ENCODE measurements around the gene SAPCD2.

SAPCD2 gene

GRCh38 chr9:137042751-137043727 lies 27.3 kb downstream of the SAPCD2 start:
- Histone ChIP-seq H3K9me3 (ENCODE audit: control insufficient read depth, low read length) (no peaks in the 10 kb centered on the region), H3K4me1 (ENCODE audit: control insufficient read depth, insufficient read depth, low read length, poor library complexity, severe bottlenecking) (no peaks in the 10 kb centered on the region), H3K27ac (ENCODE audit: low read depth, low read length, severe bottlenecking) (no peak overlapping the region), H3K36me3 (ENCODE audit: control insufficient read depth, insufficient read depth, low read length) (peaks cover 14% of the 10 kb centered on the region), H3K4me3 (ENCODE audit: extremely low read depth, insufficient read depth, low read length, poor library complexity, severe bottlenecking) (no peak overlapping the region)
- 89 to 95% methylated on average over 30 to 32 of the region's 36 CpGs for WGBS, 2 experiments (ENCODE audit: insufficient coverage in 2 of 2)

DNA sequence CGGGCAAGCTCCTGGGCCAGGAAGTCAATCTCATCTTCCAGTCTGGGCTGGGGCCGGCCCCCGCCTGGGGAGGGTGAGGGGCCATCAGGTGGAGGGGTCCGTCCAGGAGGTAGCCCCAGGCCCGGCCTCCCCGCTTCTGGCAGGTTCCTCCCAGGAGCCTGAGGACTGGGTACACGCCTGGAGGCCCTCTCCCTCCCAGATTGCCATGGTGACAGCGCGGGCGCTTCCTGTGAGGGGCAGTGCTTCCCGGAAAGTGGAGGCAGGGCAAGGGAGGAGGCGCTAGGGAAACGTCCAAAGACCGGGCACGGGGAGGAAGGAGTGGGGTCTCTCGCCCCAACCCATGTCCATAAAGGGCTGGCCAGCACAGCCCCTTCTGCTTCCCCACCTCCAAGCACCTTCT lies 29.2 kb downstream of the SAPCD2 start:
- Histone ChIP-seq H3K4me3 (ENCODE audit: extremely low read depth, insufficient read depth, low read length, poor library complexity, severe bottlenecking) (no peak overlapping the region), H3K27ac (ENCODE audit: low read depth, low read length, severe bottlenecking) (no peak overlapping the region), H3K9me3 (ENCODE audit: control insufficient read depth, low read length) (no peaks in the 10 kb centered on the region), H3K4me1 (ENCODE audit: control insufficient read depth, insufficient read depth, low read length, poor library complexity, severe bottlenecking) (no peaks in the 10 kb centered on the region), H3K36me3 (ENCODE audit: control insufficient read depth, insufficient read depth, low read length) (peaks cover 14% of the 10 kb centered on the region)
- WGBS, 2 experiments (ENCODE audit: insufficient coverage in 2 of 2), result 72 to 82% methylated on average over 4 to 13 of the region's 16 CpGs

DNA sequence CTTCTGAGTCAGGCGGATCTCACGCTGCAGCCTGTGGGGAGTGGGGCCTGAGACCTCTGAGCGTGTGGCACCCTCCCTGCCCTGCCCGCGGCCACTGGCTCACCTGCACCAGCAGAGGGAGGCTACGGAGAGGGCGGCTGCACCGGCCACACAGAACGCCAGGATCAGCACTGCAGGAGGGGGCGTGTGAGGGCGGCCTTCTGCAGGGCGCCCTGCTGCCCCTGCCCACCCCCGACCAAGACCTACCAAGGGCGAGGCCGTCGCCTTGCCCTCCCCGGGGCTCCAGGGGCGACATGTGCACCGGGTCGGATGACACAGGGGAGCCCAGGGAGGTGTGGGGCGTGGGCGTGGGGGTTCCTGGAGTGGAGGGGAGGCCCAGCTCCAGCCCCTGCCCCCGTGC lies 29.8 kb downstream of the SAPCD2 start:
- H3K9me3 ChIP-seq (ENCODE audit: control insufficient read depth, low read length), result no peaks in the 10 kb centered on the region
- H3K27ac ChIP-seq (ENCODE audit: low read depth, low read length, severe bottlenecking), result no peak overlapping the region
- no peak overlapping the region for H3K4me3 ChIP-seq (ENCODE audit: extremely low read depth, insufficient read depth, low read length, poor library complexity, severe bottlenecking)
- peaks cover 14% of the 10 kb centered on the region for H3K36me3 ChIP-seq (ENCODE audit: control insufficient read depth, insufficient read depth, low read length)
- 87 to 94% methylated on average over 12 to 23 of the region's 23 CpGs for WGBS, 2 experiments (ENCODE audit: insufficient coverage in 2 of 2)
- H3K4me1 ChIP-seq (ENCODE audit: control insufficient read depth, insufficient read depth, low read length, poor library complexity, severe bottlenecking), result no peaks in the 10 kb centered on the region

DNA sequence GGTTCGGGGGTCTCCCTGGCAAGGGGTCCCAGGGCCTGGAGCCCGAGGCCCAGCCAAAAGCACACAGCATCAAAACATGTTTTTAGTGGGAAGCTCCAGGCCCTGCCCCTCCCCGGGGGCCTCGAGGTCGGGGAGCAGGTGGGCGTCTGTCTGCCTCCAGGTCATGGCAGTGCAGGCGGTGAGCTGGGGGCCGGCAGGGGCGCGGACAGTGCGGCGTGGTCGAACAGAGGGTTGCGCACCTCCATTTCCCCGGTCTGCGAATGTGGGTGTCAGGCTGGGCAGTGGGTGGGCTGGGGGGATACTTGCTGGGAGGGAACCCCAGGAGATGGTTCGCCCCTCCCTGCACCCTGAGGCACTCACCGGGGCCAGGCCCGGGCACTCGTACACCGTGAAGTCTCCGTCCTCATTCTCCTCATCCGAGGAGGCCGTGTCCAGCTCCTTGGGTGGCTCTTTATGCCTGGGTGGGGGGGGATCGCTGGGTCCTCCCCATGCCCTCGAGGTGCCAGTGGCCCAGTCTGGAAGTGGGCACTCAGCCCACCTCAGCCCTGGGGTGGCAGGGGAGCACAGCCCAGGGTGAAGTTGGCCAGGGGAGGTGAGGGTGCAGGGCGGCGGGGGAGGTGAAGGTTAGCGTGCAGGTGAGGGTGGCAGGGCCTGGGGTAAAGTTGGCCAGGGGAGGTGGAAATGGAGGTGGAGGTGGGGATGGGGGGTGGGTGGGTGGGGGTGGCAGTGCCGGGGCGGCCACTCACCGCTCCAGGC lies 30.6 kb downstream of the SAPCD2 start:
- WGBS, 2 experiments (ENCODE audit: insufficient coverage in 2 of 2), result 98% methylated on average over 14 to 22 of the region's 32 CpGs

GRCh38 chr9:137038916-137039315 lies 31.4 kb downstream of the SAPCD2 start:
- H3K4me1 ChIP-seq (ENCODE audit: control insufficient read depth, insufficient read depth, low read length, poor library complexity, severe bottlenecking), result no peaks in the 10 kb centered on the region
- H3K36me3 ChIP-seq (ENCODE audit: control insufficient read depth, insufficient read depth, low read length), result peaks cover 14% of the 10 kb centered on the region
- WGBS, 2 experiments (ENCODE audit: insufficient coverage in 2 of 2), result 96 to 97% methylated on average over 4 to 5 of the region's 9 CpGs
- no peak overlapping the region for H3K4me3 ChIP-seq (ENCODE audit: extremely low read depth, insufficient read depth, low read length, poor library complexity, severe bottlenecking)
- no peaks in the 10 kb centered on the region for H3K9me3 ChIP-seq (ENCODE audit: control insufficient read depth, low read length)
- no peak overlapping the region for H3K27ac ChIP-seq (ENCODE audit: low read depth, low read length, severe bottlenecking)

More for the DNA sequence above, 30.6 kb downstream of the SAPCD2 start:
- peaks cover 14% of the 10 kb centered on the region for H3K36me3 ChIP-seq (ENCODE audit: control insufficient read depth, insufficient read depth, low read length)
- no peaks in the 10 kb centered on the region for H3K9me3 ChIP-seq (ENCODE audit: control insufficient read depth, low read length)
- no peak overlapping the region for H3K27ac ChIP-seq (ENCODE audit: low read depth, low read length, severe bottlenecking)
- H3K4me3 ChIP-seq (ENCODE audit: extremely low read depth, insufficient read depth, low read length, poor library complexity, severe bottlenecking), result no peak overlapping the region
- H3K4me1 ChIP-seq (ENCODE audit: control insufficient read depth, insufficient read depth, low read length, poor library complexity, severe bottlenecking), result no peaks in the 10 kb centered on the region

DNA sequence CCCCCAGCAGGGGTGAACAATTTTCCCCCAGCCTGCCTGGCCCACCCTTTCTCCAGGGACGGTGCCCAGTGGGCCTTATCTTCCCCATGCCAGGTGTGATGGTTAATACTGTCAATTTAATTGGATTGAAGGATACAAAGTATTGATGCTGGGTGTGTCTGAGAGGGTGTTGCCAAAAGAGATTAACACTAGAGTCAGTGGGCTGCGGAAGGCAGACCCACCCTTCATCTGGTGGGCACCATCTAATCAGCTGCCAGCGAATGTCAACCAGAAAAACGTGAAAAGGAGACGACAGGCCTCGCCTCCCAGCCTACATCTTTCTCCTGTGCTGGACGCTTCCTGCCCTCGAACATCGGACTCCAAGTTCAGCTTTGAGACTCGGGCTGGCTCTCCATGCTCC lies 32.9 kb downstream of the SAPCD2 start:
- peaks cover 14% of the 10 kb centered on the region for H3K36me3 ChIP-seq (ENCODE audit: control insufficient read depth, insufficient read depth, low read length)
- no peak overlapping the region for H3K4me3 ChIP-seq (ENCODE audit: extremely low read depth, insufficient read depth, low read length, poor library complexity, severe bottlenecking)
- 92 to 96% methylated on average over 5 to 8 of the region's 10 CpGs for WGBS, 2 experiments (ENCODE audit: insufficient coverage in 2 of 2)
- no peak overlapping the region for H3K27ac ChIP-seq (ENCODE audit: low read depth, low read length, severe bottlenecking)
- no peaks in the 10 kb centered on the region for H3K9me3 ChIP-seq (ENCODE audit: control insufficient read depth, low read length)
- no peaks in the 10 kb centered on the region for H3K4me1 ChIP-seq (ENCODE audit: control insufficient read depth, insufficient read depth, low read length, poor library complexity, severe bottlenecking)

- whole genome bisulfite sequencing, 2 experiments (ENCODE audit: insufficient coverage in 2 of 2), result 89 to 92% methylated on average over 8 of the region's 13 CpGs
- H3K27ac ChIP-seq (ENCODE audit: low read depth, low read length, severe bottlenecking), result no peak overlapping the region
Measured at GRCh38 chr9:137037035-137037434, 33.3 kb downstream of the SAPCD2 start.

DNA sequence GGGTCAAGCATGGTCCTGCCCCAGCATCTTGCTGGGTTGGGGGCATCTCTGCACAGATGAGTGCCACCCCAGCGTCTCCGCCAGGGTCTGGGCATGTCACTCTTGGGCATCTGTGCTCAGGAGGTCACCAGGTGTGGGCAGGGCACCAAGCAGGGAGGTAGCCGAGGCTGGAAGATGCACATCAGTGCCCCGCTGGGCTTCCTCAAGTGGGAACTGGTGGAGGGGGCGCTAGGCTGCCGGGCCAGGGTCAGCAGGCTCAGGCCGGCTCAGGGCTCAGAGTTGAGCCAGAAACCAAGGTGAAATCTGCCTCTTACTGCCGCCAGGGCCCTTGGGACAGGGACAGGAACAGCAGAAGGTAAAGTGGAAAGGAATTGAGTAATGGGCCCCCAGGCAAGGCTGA lies 34.4 kb downstream of the SAPCD2 start:
- no peaks in the 10 kb centered on the region for H3K4me1 ChIP-seq (ENCODE audit: control insufficient read depth, insufficient read depth, low read length, poor library complexity, severe bottlenecking)
- no peaks in the 10 kb centered on the region for H3K9me3 ChIP-seq (ENCODE audit: control insufficient read depth, low read length)
- no peak overlapping the region for H3K4me3 ChIP-seq (ENCODE audit: extremely low read depth, insufficient read depth, low read length, poor library complexity, severe bottlenecking)
- peaks cover 14% of the 10 kb centered on the region for H3K36me3 ChIP-seq (ENCODE audit: control insufficient read depth, insufficient read depth, low read length)
- H3K27ac ChIP-seq (ENCODE audit: low read depth, low read length, severe bottlenecking), result no peak overlapping the region
- 78 to 79% methylated on average over 7 to 8 of the region's 8 CpGs for WGBS, 2 experiments (ENCODE audit: insufficient coverage in 2 of 2)

More at GRCh38 chr9:137037035-137037434, 33.3 kb downstream of the SAPCD2 start:
- Histone ChIP-seq H3K36me3 (ENCODE audit: control insufficient read depth, insufficient read depth, low read length) (peaks cover 14% of the 10 kb centered on the region), H3K9me3 (ENCODE audit: control insufficient read depth, low read length) (no peaks in the 10 kb centered on the region), H3K4me3 (ENCODE audit: extremely low read depth, insufficient read depth, low read length, poor library complexity, severe bottlenecking) (no peak overlapping the region), H3K4me1 (ENCODE audit: control insufficient read depth, insufficient read depth, low read length, poor library complexity, severe bottlenecking) (no peaks in the 10 kb centered on the region)

- no peak overlapping the region for H3K4me3 ChIP-seq (ENCODE audit: extremely low read depth, insufficient read depth, low read length, poor library complexity, severe bottlenecking)
- peaks cover 14% of the 10 kb centered on the region for H3K36me3 ChIP-seq (ENCODE audit: control insufficient read depth, insufficient read depth, low read length)
- H3K4me1 ChIP-seq (ENCODE audit: control insufficient read depth, insufficient read depth, low read length, poor library complexity, severe bottlenecking), result no peaks in the 10 kb centered on the region
- 37 to 52% methylated on average over 4 to 6 of the region's 9 CpGs for WGBS, 2 experiments (ENCODE audit: insufficient coverage in 2 of 2)
- no peak overlapping the region for H3K27ac ChIP-seq (ENCODE audit: low read depth, low read length, severe bottlenecking)
- H3K9me3 ChIP-seq (ENCODE audit: control insufficient read depth, low read length), result no peaks in the 10 kb centered on the region
Measured at GRCh38 chr9:137035507-137035834, 34.9 kb downstream of the SAPCD2 start.

GRCh38 chr9:137034709-137035506 lies 35.4 kb downstream of the SAPCD2 start:
- H3K27ac ChIP-seq (ENCODE audit: low read depth, low read length, severe bottlenecking), result no peak overlapping the region
- peaks cover 14% of the 10 kb centered on the region for H3K36me3 ChIP-seq (ENCODE audit: control insufficient read depth, insufficient read depth, low read length)
- H3K4me3 ChIP-seq (ENCODE audit: extremely low read depth, insufficient read depth, low read length, poor library complexity, severe bottlenecking), result no peak overlapping the region
- WGBS, 2 experiments (ENCODE audit: insufficient coverage in 2 of 2), result 22 to 33% methylated on average over 13 to 20 of the region's 24 CpGs
- H3K4me1 ChIP-seq (ENCODE audit: control insufficient read depth, insufficient read depth, low read length, poor library complexity, severe bottlenecking), result no peaks in the 10 kb centered on the region
- no peaks in the 10 kb centered on the region for H3K9me3 ChIP-seq (ENCODE audit: control insufficient read depth, low read length)
